HG03457 (cell line): ENCODE data around the gene CAPN12.

ENCODE experiments used
- ATAC-seq: cut with Tn5 transposase; IDR thresholded peaks from one replicate; pipeline ENCODE4 v1.9.1; 2021; ENCODE audit warnings: moderate number of reproducible peaks; ENCODE audit not compliant: unreplicated experiment

The CAPN12 gene

DNA sequence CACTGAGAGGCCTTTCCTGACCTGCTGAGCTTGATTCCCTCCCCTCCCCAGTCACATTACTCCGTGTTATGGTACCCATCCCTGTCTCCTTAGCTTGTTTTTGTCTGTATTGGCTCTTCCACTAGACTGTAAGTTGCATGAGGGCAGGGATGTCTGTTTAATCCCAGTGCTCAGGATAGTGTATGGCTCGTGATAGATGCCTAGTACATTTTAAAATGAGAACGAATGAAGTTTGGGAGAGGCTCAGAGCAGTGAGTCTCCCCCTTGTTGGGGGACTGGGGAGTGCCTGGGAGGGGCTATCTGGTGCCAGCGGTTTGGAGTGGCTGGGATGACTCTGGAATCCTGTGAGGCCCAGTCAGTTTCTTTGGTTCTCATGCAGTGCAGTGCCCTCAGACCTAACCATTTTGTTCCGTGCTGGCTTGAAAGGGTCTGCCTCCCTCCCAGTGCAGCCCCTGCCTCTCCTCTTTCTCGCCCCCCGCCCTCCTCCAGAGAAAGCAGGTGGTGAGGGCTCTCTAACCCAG is 61.3 kb downstream of the CAPN12 start:
- ATAC-seq, result no peak

DNA sequence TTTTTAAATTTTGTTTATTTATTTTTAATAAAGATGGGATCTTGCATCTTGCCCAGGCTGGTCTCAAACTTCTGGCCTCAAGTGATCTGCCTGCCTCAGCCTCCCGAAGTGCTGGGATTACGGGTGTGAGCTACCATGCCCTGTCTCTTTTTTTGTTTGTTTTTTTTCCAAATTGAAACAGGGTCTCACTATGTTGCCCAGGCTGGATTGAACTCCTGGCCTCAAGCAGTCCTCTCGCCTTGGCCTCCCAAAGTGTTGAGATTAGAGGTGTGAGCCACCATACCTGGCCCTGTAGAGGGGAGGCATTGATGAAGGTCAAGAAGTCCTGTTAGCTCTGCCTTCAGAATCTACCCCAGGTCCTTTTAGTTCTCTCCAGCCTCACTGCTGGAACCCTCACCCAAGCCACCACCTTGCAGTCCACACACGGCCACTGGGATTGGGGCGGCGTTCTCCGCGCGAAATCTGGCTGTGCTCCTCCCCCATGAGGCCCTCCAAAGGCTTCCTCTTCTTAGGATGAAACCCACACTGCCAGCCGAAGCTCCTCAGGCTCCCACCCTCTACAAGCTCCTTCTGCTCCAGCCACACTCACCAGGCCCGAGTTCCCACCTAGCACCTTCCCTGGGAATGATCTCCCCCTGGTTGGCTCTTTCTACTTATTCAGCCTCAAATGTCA is 61.9 kb downstream of the CAPN12 start:
- ATAC-seq, result no peak
